Fibroblast of pulmonary artery (primary cell): Measurements from ENCODE around the gene ACTL8.

Experiments
- DNase-seq: peaks from one replicate; pipeline ENCODE4 v3.0.0-alpha.2; 2010; ENCODE audit warnings: low read depth
- H3K4me3 ChIP-seq: replicated peaks from 2 replicates; pipeline ENCODE4 v1.5.1; 2011; ENCODE audit warnings: low read depth, mild to moderate bottlenecking, control low read depth, low read length, moderate library complexity
- CTCF ChIP-seq: IDR thresholded peaks from 2 replicates; pipeline ENCODE4 v1.5.1; 2011; ENCODE audit warnings: mild to moderate bottlenecking, control low read depth, low read length, inconsistent platforms; ENCODE audit errors: missing control alignments

Gene ACTL8

GRCh38 chr1:17750333-17750732 is 4.8 kb upstream of the ACTL8 start:
- H3K4me3 ChIP-seq: no peak overlapping the region
- TF ChIP-seq CTCF: no peak
- no peak for DNase-seq

- DNase-seq: no peak
- TF ChIP-seq CTCF: no peak
- no peak overlapping the region for H3K4me3 ChIP-seq
Observed at GRCh38 chr1:17752356-17752755, 2.8 kb upstream of the ACTL8 start.

- TF ChIP-seq CTCF: no peak
- no peak overlapping the region for H3K4me3 ChIP-seq
- no peak for DNase-seq
Observed at GRCh38 chr1:17757426-17757825, 2.3 kb downstream of the ACTL8 start.

GRCh38 chr1:17759114-17759513 is 4.0 kb downstream of the ACTL8 start:
- TF ChIP-seq CTCF: no peak
- DNase-seq: no peak
- H3K4me3 ChIP-seq: no peak overlapping the region

GRCh38 chr1:17762313-17762712 is 7.2 kb downstream of the ACTL8 start:
- no peak for DNase-seq
- no peak overlapping the region for H3K4me3 ChIP-seq
- no peak for TF ChIP-seq CTCF

- no peak for DNase-seq
- H3K4me3 ChIP-seq: no peak overlapping the region
- TF ChIP-seq CTCF: no peak
Observed at GRCh38 chr1:17763417-17763816, 8.3 kb downstream of the ACTL8 start.

GRCh38 chr1:17763995-17764394 is 8.9 kb downstream of the ACTL8 start:
- no peak overlapping the region for H3K4me3 ChIP-seq
- no peak for DNase-seq
- TF ChIP-seq CTCF: no peak
